ENCODE data around the gene RAB31. TPM values are rescaled to one million over a fixed set of nuclear protein-coding genes. Genes with fewer than 3 reads are reported as not detected.
A peak's percentile ranks its signal among the peaks of the same experiment; 100 is the strongest.

The RAB31 gene
- total and polyA plus RNA-seq, 2 experiments from 2014 or later, result 8.7 to 27.7 TPM

- peaks cover 3% of the 10 kb centered on the region for H3K4me1 ChIP-seq (ENCODE audit: low read depth)
- H3K9me3 ChIP-seq (ENCODE audit: low read depth), result no peaks in the 10 kb centered on the region
- H3K36me3 ChIP-seq, result no peaks in the 10 kb centered on the region
- H3K4me3 ChIP-seq, result no peak overlapping the region
- no peak overlapping the region for H3K27ac ChIP-seq
- TF ChIP-seq CTCF (IDR thresholded peaks at IDR 0.05; ENCODE audit: low read depth, low read length), result no peak
- DNase-seq (ENCODE audit: low read depth in 1 of 2, low spot score in 1 of 2), result peak; percentile 13 to 87
- no peaks in the 10 kb centered on the region for H3K27me3 ChIP-seq
Measured at GRCh38 chr18:9824474-9824832, 116.4 kb downstream of the RAB31 start.

- peaks cover 3% of the 10 kb centered on the region for H3K4me1 ChIP-seq (ENCODE audit: low read depth)
- no peak for DNase-seq (ENCODE audit: low read depth in 1 of 2, low spot score in 1 of 2)
- no peak for TF ChIP-seq CTCF (IDR thresholded peaks at IDR 0.05; ENCODE audit: low read depth, low read length)
- H3K36me3 ChIP-seq, result no peaks in the 10 kb centered on the region
- no peaks in the 10 kb centered on the region for H3K27me3 ChIP-seq
- no peak overlapping the region for H3K4me3 ChIP-seq
- no peaks in the 10 kb centered on the region for H3K9me3 ChIP-seq (ENCODE audit: low read depth)
- H3K27ac ChIP-seq, result no peak overlapping the region
Measured at GRCh38 chr18:9824952-9825371, 116.9 kb downstream of the RAB31 start.

DNA sequence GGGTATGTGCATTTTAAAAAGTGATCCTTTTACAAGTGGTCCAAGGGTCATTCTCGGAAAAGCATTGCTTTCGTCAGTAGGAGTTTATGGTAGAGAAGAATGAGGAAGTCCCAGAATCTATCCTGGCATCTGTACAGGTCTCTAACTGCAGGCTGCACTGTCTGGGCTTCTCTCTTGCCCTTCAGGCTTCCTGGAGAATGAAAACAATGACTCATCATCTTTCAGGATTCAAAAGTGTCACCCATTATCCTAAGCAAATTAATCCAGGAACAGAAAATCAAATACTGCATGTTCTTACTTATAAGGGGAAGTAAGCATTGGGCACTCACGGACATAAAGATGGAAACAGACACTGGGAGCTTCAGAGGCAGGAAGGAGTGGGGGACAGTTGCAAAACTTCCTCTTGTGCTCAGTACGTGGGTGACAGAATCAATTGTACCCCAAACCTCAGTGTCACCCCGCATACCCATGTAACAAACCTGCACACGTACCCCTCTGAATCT is 117.5 kb downstream of the RAB31 start:
- TF ChIP-seq CTCF (IDR thresholded peaks at IDR 0.05; ENCODE audit: low read depth, low read length), result no peak
- H3K4me1 ChIP-seq (ENCODE audit: low read depth), result peaks cover 3% of the 10 kb centered on the region
- no peaks in the 10 kb centered on the region for H3K9me3 ChIP-seq (ENCODE audit: low read depth)
- H3K4me3 ChIP-seq, result no peak overlapping the region
- DNase-seq (ENCODE audit: low read depth in 1 of 2, low spot score in 1 of 2), result peak in 1 of 2 donors; percentile 95
- no peaks in the 10 kb centered on the region for H3K27me3 ChIP-seq
- H3K36me3 ChIP-seq, result no peaks in the 10 kb centered on the region
- no peak overlapping the region for H3K27ac ChIP-seq

GRCh38 chr18:9826685-9827084 is 118.6 kb downstream of the RAB31 start:
- no peak overlapping the region for H3K27ac ChIP-seq

GRCh38 chr18:9827211-9827792 is 119.2 kb downstream of the RAB31 start:
- Histone ChIP-seq H3K9me3 (ENCODE audit: low read depth) (no peaks in the 10 kb centered on the region), H3K36me3 (no peaks in the 10 kb centered on the region), H3K4me3 (no peak overlapping the region), H3K4me1 (ENCODE audit: low read depth) (peaks cover 3% of the 10 kb centered on the region), H3K27me3 (no peaks in the 10 kb centered on the region), H3K27ac (no peak overlapping the region)
- no peak for DNase-seq (ENCODE audit: low read depth in 1 of 2, low spot score in 1 of 2)
- TF ChIP-seq CTCF (IDR thresholded peaks at IDR 0.05; ENCODE audit: low read depth, low read length), result no peak

More at GRCh38 chr18:9826685-9827084, 118.6 kb downstream of the RAB31 start:
- Histone ChIP-seq H3K4me3 (no peak overlapping the region), H3K27me3 (no peaks in the 10 kb centered on the region), H3K9me3 (ENCODE audit: low read depth) (no peaks in the 10 kb centered on the region), H3K36me3 (no peaks in the 10 kb centered on the region), H3K4me1 (ENCODE audit: low read depth) (peaks cover 3% of the 10 kb centered on the region)
- no peak for TF ChIP-seq CTCF (IDR thresholded peaks at IDR 0.05; ENCODE audit: low read depth, low read length)
- DNase-seq (ENCODE audit: low read depth in 1 of 2, low spot score in 1 of 2), result no peak
